Left hindlimb (tissue), 1 donor: Measurements from ENCODE around the gene MYO5B.
"Not testable (repeated sequence)": the region's sequence is repeated elsewhere in the genome, so short reads cannot be mapped to it uniquely, and the experiment has no call there.

Experiments
- DNase-seq: peaks from one replicate; pipeline ENCODE4 v3.0.0-alpha.2; 2018

Gene MYO5B

GRCh38 chr18:50194631-50195532 is at the start of gene MYO5B:
Gene MYO5B (minus strand): TSS chr18:50195147. CDS start chr18:50194793, 354 bp downstream.
- peak; percentile 58 for DNase-seq

DNA sequence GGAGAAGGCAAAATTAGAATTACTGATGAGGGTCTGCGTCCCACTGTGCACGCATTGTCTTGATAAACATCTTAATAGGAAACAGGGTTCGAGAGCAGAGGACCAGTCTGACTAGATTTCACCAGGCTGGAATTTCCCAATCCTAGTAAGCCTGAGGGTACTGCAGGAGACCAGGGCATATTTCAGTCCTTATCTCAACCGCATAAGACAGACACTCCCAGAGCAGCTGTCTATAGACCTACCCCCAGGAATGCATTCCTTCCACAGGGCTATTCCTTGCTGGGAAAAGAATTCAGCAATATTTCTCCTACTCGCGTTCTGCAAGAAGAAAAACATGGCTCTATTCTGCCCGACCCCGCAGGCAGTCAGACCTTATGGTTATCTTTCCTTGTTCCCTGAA is 46.8 kb upstream of the MYO5B start:
- DNase-seq = not testable (repeated sequence)

GRCh38 chr18:50240080-50240563 is 45.2 kb upstream of the MYO5B start:
- no peak for DNase-seq

- DNase-seq = no peak
Observed at GRCh38 chr18:50232419-50232818, 37.5 kb upstream of the MYO5B start.

GRCh38 chr18:50231621-50232020 is 36.7 kb upstream of the MYO5B start:
- DNase-seq = no peak

DNA sequence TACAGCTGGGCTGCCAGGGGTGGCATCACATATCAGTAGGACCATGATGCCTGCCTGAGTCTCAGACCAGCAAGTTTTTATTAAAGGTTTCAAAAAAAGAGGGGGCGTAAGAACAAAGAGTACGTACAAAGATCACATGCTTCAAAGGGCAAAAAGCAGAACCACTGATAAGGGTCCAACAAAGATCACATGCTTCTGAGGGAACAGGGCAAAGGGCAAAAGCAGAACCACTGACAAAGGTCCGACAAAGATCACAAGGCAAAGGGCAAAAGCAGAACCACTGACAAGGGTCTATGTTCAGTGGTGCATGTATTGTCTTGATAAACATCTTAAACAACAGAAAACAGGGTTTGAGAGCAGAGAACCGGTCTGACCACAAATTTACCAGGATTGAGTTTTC is 25.3 kb upstream of the MYO5B start:
- DNase-seq = not testable (repeated sequence)

DNA sequence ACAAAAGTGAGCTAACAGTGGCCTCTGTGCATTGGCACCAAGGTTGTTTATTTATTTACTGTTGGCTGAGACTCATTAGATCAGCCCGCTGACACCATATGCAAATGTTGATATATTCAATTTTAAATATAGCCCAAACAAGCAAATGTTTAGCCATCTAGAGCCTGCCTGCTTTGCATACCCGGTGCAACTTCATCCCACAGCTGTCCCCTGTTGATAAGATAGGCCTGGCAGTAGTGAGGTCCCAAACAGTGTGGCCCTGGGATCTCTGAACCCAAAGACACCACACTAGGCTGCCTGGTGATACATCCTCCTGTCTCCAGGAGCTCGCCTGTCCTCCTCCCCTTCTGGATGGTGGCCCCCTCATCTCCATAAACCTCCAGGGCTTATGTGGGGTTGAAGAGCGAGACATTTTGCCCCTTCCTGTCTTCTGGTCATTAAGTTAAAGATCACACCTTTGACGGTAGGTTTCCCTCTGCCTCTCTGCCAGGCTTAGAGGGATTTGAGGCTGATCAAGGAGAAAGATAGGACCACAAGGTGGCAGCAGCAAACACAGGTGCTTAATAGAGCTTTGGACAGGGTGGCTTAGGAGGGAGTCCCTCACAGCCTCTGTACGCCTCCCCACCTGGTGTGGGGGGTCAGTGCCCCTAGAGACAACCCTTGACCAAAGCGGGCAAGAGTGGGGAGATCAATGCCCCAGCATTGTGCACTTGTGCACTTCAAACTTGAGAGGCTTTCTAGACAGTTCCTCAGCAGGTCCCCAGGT is 23.7 kb upstream of the MYO5B start:
- no peak for DNase-seq

DNA sequence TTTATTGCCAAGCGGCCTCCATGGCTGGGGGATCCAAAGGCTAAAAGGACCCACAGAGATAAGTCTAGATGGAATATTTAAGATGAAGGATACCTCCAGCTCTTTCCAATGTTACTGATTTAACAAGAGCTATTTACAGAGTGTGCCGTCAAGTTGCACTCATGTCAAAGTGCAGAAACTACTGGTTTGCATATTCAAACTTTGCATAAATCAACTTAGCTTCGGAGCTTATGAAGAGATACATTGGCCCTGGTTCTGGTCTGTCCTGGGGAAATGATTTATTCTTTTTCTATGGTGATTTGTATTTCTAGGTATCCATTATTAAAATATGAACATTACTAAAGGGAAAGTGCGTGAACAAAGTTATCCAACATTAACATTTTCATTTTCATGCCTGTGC is 14.4 kb upstream of the MYO5B start:
- DNase-seq = no peak

GRCh38 chr18:50207722-50208121 is 12.8 kb upstream of the MYO5B start:
- no peak for DNase-seq

DNA sequence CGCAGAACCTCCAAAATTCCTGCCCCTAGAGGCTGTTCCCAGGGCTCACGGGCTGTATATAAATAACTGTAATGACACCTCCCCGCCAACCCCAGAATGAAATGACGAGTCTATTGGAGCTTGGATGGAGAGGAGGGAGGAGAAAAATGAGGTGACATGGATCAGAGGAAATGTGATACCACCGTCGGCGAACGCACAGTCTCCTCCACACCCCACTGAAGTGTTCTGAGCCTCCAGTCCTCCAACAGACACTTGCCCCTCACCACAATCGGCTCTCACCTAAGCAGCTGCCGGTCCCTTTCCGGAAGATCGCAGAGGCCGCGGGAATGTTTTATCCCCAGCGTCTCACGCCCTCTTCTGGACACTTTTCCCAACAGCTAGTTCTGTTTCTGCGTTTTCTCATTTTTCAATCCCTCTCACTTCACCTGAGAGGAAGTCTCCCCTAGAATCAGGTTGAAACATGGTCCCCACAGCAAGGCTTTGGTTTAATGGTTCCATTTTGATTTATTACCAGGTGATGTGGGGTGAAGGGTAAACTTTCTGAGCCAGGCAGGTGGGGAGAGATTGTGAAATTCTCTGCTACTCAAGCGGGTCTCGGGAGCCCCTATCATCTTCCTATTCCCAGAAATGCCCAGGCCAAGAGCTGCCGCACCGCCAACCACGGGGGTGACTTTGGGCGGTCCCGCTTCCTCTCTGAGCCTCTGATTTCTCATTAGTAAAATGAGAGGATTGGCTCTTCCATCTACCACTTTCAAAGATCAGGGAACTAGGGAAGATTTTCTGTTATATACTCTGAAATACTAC is 9.1 kb upstream of the MYO5B start:
- no peak for DNase-seq

- DNase-seq = no peak
Observed at GRCh38 chr18:50201476-50202018, 6.6 kb upstream of the MYO5B start.

DNA sequence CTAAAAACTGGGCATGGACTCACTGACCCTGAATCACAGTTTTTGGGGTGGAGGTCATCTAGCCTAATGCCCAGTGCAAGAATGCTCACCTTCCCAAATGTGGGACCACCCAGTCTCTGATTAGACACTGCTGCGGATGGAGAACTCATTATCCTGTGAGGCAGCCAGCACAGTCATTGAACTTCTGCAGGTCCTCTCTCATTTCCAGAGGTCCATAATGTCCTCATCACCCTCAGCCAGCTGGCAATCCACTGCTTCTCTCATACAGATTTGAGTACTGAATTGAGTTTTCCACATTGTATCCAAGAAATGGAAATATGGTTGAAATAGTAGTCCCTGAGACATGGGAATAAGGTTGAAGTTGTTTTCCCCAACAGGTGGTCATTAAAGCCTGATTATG is 5.0 kb upstream of the MYO5B start:
- peak; percentile 71 for DNase-seq

DNA sequence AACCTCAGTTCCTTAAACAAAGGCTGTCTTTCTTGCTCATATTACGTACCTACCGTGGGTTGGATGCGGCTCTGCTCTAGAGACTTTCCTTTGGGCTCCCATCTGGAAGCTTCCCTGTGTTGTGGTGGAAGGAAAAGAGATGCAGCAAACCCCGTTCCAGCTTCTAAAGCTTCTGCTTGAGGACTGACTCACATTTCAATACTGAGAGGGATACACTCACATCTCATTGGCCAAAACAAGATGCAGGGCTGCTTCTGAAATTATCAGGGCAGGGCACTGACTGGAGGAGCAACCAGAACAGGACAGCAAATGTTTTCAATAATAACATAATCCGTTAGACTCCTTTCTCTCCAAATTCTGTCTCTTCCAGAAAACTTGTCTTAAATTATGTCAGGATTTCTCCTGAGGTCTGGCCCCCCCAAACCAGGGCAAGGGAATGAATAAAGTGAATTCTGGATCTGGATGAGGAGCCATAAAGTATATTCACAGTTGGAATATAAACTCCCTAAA is 4.5 kb upstream of the MYO5B start:
- DNase-seq = peak; percentile 66

DNA sequence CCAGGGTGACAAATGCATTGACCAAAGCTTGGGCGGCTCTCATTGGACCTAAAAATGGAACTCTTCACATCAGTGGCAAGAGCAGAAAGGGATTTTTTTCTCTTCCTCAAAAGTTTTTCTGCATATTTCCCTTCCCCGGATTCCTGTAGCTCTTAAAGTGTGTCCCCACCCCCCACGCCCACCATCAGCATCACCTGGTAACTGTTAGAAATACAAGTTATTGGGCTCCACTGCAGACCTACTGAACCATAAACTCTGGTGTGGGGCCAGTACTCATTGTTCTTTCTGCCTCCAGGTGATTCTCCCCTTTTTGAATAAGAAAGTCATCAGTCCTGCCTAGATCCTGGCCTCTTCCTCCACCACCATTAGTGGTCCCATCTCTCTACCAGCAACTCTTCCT is 1.3 kb upstream of the MYO5B start:
- no peak for DNase-seq

DNA sequence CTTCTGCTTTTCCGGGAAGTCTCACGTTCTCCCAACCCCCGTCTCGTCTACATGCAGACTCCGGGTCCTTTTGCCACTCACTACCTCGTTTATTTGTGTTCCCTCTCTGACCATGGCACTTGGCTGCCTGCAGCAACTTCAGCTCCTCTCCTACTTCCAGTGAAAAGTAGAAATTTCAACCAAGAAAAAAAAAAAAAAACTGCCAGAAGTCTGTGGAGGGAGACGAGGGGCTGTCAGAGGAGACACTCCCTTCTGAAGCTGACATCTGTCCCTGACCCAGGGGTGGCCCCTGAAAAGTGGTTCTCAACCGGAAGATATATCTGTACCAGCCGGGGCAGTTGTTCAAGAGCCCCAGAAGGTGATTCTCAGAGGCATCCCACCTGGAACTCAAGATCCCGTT is 742 bp upstream of the MYO5B start:
- no peak for DNase-seq

DNA sequence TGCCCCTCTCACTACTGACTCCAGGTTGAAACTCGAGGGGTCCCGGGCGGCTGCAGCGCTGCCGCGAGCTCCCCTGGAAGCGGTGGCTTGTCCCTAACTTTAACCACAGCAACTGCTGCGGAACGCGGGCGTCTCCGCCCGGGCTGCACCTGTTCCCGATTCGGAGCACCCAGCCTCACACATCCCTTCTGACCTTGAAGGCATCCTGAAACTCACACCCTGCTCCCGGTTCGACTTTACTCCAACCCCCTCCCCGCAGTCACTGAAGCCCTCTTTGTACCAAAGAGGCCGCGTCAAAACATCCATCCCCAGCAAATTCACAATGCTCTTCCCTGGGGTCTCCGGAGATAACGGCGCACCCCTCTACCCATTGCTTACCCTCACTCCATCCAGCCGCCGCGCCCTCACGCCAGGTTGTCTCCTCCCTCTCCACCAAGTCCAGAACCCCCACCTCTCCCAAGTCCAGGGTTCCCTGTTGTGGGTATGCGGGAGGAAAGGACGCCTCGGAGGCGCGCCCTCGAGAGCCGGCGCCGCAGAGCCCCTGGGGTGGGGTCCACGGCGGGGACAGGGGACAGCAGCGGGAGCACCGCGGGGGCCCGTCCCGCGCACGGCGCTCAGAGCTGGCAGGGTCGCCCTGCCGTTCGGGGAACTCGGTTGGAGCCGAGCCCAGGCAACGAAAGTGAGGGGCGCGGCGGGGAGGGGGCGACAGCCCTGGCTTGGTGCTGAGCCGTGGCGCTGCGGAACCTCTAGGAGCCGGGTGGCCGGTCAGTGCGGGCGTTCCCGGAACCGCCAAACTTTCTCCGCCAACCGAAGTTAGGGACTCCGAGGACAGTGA is 934 bp downstream of the MYO5B start:
- no peak for DNase-seq

DNA sequence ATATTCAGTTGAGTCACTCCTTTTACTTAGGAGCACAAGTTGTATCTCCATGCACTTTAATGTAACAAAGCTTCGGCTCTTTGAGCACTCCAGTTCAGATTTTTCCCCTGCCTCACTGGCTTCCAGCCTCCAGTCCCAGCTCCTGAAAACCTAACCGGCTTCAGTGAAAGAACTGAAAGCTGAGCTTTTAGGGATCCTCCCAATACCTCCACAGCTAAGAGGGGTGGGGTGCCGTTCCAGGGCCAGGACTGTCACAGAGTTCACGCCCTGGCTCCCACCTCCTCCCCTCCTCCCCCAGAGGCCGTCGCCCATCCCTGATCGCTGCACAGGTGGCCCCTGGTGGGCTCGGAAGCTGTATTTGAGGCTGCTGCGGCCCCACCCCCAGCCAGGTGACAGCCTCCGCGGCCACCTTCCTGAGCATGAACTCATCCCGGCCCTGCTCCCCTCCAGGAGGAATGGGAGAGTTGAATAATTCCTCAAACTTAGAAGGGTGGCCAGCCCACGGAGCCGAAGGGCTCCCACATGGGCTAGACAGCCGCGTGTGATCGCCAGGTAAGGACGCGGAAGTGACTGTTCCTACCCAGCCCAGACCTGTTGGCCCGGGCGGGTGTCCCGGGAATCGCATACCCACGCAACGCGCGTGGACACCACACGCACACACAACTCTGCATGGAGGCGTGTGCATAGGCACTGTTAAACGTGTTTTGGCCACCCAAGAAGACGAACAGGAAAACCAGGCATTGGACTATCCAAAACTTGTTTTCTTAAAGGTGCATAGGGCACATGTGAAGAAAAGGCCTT is 1.8 kb downstream of the MYO5B start:
- DNase-seq = no peak

DNA sequence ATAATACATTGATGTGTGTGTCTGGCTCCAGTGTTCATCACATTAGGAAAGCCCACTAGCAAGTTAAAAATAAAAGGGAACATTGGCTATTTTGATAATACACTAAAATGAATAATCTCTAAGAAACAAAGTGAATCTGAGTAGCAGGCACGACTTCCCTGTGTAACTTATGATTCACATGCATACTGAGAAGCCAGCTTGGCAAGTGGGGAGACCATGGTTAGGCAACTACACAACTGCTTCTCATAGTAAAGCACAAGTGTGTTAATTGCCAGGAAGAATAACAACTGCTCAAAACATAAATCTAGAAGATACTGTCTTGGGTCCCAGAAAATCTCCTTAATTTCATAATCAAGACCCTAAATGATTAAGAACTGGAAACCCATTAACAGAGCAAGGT is 4.0 kb downstream of the MYO5B start:
- DNase-seq = no peak

DNA sequence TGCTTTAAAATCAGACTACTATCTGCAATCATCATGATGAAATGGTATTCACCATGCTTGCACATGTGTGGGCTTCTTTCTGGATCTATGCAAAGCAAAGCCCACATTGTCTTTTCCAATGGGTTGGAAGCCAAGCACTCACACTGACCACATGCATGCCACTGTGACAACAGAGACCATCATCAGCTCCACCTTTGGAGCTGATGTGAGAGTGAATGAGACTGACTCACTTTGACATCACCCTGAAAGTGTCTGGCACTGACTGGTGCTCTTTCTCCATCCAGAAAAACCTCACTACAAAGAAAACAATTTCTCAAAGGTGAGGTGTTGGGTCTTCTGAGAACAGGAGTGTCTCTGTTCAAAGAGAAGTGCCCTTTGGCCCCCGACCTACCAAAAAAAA is 4.7 kb downstream of the MYO5B start:
- no peak for DNase-seq

DNA sequence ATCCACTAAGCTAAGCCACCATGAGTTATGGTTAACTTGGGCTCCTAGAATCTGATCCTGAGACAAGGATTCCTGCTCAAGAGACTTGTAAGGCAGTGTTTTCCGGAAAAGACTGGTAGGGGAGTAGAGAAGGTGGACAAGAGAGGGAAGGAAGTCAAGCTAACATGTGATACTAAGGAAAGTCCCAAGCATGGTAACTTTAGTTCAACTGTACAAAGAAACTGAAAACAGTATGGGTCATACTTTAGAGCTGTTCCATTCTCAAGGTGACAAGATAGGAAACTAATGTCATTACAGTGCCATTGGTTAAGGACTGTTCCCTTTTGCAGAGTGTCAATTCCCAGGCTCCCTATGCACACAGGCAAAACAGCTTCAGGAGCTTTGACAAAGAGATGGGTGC is 5.8 kb downstream of the MYO5B start:
- no peak for DNase-seq

DNA sequence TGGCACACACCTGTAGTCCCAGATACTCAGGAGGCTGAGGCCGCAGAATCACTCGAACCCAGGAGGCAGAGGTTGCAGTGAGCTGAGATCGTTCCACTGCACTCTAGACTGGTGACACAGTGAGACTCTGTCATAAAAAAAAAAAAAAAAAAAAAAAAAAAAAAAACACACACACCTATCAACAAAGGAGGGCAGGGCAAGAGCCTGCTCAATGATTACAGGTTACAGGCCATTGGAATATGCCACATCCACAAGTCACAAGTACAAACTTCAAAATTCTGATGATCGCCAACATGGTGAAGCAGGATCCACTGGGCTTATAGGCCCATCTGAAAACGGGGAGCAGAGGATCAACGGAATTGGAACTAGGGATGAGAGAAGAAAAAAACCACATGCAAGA is 6.3 kb downstream of the MYO5B start:
- no peak for DNase-seq
